ENCODE data around the gene CCDC92B. TPM values are rescaled to one million over a fixed set of nuclear protein-coding genes. Genes with fewer than 3 reads are reported as not detected.

The CCDC92B gene
- total and polyA plus RNA-seq, 2 of the 13 experiments (the other 11 are each of a cell fraction or from before 2014, with no cell fraction given): not detected

DNA sequence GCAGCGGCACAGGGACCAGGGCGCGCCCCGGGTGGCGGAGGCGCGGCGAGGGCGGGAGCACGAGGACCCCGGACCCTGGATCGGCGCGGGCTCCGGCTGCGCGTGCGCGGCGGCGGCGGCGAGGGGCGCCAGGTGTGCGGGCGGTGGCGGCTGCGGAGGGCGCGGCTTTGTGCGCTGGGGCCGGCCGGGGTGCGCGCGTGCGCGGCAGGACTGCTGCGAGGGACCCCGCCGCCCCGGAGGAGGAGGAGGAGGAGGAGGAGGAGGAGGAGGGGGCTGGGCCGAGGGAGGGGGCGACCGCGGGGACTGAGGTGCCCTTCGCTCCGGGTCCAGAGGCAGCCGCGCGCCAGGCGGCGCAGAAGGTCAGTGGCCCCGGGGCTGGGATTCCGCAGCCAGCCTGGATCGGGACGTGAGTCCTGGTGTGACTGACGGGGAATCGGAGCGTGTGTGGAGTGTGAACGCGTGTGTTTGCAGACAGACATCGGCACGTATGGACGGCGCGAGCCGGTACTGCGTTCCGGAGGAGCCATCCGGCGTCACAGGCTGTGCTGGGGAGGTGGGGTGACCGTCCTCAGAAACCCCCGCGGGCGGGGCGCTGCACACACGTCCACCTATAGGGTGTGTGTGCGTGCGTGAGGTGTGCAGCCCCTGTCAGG lies 27.3 kb upstream of the CCDC92B start (continued):
- no peak for TF ChIP-seq ZNF546 (CRISPR knock-in tag; conservative IDR thresholded peaks at IDR 0.05)
- peak; percentile 78 for TF ChIP-seq ESRRA (CRISPR knock-in tag; IDR thresholded peaks at IDR 0.05; ENCODE audit: low read depth)
- TF ChIP-seq RARA (CRISPR knock-in tag; IDR thresholded peaks at IDR 0.05): peak; percentile 35; the same call in 1 of the 2 replicates
- TF ChIP-seq NFE2L1 (CRISPR knock-in tag; IDR thresholded peaks at IDR 0.05; ENCODE audit: borderline replicate concordance): no peak
- no peak for TF ChIP-seq PRPF4 (IDR thresholded peaks at IDR 0.05; ENCODE audit: low read depth, low read length, poor library complexity, severe bottlenecking)
- TF ChIP-seq ZNF563 (CRISPR knock-in tag; IDR thresholded peaks at IDR 0.05): 0 out of 2 replicates have a peak, but pooled peaks have one; percentile 10
- TF ChIP-seq YY1 (IDR thresholded peaks at IDR 0.05; ENCODE audit: insufficient read depth, insufficient replicate concordance, low read depth, low read length): peak; percentile 24
- TF ChIP-seq, protein P1, sequence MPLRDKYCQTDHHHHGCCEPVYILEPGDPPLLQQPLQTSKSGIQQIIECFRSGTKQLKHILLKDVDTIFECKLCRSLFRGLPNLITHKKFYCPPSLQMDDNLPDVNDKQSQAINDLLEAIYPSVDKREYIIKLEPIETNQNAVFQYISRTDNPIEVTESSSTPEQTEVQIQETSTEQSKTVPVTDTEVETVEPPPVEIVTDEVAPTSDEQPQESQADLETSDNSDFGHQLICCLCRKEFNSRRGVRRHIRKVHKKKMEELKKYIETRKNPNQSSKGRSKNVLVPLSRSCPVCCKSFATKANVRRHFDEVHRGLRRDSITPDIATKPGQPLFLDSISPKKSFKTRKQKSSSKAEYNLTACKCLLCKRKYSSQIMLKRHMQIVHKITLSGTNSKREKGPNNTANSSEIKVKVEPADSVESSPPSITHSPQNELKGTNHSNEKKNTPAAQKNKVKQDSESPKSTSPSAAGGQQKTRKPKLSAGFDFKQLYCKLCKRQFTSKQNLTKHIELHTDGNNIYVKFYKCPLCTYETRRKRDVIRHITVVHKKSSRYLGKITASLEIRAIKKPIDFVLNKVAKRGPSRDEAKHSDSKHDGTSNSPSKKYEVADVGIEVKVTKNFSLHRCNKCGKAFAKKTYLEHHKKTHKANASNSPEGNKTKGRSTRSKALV (CRISPR knock-in tag; IDR thresholded peaks at IDR 0.05): peak; percentile 39; the same call in 1 of the 2 replicates
- peak; percentile 87 for TF ChIP-seq HNF4G (IDR thresholded peaks at IDR 0.05; ENCODE audit: borderline replicate concordance, low read depth, low read length)
- peak; percentile 78; the same call in 1 of the 2 replicates for TF ChIP-seq HNF4G (CRISPR knock-in tag; IDR thresholded peaks at IDR 0.05; ENCODE audit: borderline replicate concordance, low read depth)
- TF ChIP-seq ZSCAN29 (CRISPR knock-in tag; conservative IDR thresholded peaks at IDR 0.05): 0 out of 2 replicates have a peak, but pooled peaks have one; percentile 29
- 0 out of 2 replicates have a peak, but pooled peaks have one; percentile 35 for TF ChIP-seq YEATS4 (CRISPR knock-in tag; IDR thresholded peaks at IDR 0.05; ENCODE audit: borderline replicate concordance)
- TF ChIP-seq, protein P2, sequence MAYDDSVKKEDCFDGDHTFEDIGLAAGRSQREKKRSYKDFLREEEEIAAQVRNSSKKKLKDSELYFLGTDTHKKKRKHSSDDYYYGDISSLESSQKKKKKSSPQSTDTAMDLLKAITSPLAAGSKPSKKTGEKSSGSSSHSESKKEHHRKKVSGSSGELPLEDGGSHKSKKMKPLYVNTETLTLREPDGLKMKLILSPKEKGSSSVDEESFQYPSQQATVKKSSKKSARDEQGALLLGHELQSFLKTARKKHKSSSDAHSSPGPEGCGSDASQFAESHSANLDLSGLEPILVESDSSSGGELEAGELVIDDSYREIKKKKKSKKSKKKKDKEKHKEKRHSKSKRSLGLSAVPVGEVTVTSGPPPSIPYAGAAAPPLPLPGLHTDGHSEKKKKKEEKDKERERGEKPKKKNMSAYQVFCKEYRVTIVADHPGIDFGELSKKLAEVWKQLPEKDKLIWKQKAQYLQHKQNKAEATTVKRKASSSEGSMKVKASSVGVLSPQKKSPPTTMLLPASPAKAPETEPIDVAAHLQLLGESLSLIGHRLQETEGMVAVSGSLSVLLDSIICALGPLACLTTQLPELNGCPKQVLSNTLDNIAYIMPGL (CRISPR knock-in tag; IDR thresholded peaks at IDR 0.05; ENCODE audit: borderline replicate concordance in 1 of 2, low read depth in 1 of 2): peak in 1 of 2 experiments; percentile 40; a peak in 1 of 4 replicates
- TF ChIP-seq ZNF232 (CRISPR knock-in tag; IDR thresholded peaks at IDR 0.05; ENCODE audit: borderline replicate concordance): 0 out of 2 replicates have a peak, but pooled peaks have one; percentile 38
- no peak for TF ChIP-seq SP2 (CRISPR knock-in tag; IDR thresholded peaks at IDR 0.05)
- TF ChIP-seq TARDBP (CRISPR knock-in tag; IDR thresholded peaks at IDR 0.05): peak; percentile 68; the same call in 1 of the 2 replicates
- TF ChIP-seq, protein P3, sequence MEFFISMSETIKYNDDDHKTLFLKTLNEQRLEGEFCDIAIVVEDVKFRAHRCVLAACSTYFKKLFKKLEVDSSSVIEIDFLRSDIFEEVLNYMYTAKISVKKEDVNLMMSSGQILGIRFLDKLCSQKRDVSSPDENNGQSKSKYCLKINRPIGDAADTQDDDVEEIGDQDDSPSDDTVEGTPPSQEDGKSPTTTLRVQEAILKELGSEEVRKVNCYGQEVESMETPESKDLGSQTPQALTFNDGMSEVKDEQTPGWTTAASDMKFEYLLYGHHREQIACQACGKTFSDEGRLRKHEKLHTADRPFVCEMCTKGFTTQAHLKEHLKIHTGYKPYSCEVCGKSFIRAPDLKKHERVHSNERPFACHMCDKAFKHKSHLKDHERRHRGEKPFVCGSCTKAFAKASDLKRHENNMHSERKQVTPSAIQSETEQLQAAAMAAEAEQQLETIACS (CRISPR knock-in tag; IDR thresholded peaks at IDR 0.05): 0 out of 2 replicates have a peak, but pooled peaks have one; percentile 31
- no peak for TF ChIP-seq ATF7-NPFF (CRISPR knock-in tag; IDR thresholded peaks at IDR 0.05; ENCODE audit: low read depth)
- TF ChIP-seq SALL1 (CRISPR knock-in tag; IDR thresholded peaks at IDR 0.05): peak; percentile 34; the same call in 1 of the 2 replicates
- peak; percentile 69 for TF ChIP-seq TMF1 (CRISPR knock-in tag; IDR thresholded peaks at IDR 0.05; ENCODE audit: low read depth)
- TF ChIP-seq, protein P4, sequence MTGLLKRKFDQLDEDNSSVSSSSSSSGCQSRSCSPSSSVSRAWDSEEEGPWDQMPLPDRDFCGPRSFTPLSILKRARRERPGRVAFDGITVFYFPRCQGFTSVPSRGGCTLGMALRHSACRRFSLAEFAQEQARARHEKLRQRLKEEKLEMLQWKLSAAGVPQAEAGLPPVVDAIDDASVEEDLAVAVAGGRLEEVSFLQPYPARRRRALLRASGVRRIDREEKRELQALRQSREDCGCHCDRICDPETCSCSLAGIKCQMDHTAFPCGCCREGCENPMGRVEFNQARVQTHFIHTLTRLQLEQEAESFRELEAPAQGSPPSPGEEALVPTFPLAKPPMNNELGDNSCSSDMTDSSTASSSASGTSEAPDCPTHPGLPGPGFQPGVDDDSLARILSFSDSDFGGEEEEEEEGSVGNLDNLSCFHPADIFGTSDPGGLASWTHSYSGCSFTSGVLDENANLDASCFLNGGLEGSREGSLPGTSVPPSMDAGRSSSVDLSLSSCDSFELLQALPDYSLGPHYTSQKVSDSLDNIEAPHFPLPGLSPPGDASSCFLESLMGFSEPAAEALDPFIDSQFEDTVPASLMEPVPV (CRISPR knock-in tag; IDR thresholded peaks at IDR 0.05): peak; percentile 39; the same call in 1 of the 2 replicates
- TF ChIP-seq NFYB (CRISPR knock-in tag; IDR thresholded peaks at IDR 0.05): 0 out of 2 replicates have a peak, but pooled peaks have one; percentile 24
